ENCODE results near the gene ZNF334.

ZNF334 gene

GRCh38 chr20:46505506-46505905 lies 7.9 kb downstream of the ZNF334 start:
- no peaks in the 10 kb centered on the region for H3K4me1 ChIP-seq (ENCODE audit: insufficient read depth, poor library complexity, severe bottlenecking)
- ATAC-seq (ENCODE audit: low read depth) (no peak), DNase-seq (ENCODE audit: low spot score) (no peak)
- no peak overlapping the region for H3K4me3 ChIP-seq (ENCODE audit: severe bottlenecking)
- H3K9me3 ChIP-seq (ENCODE audit: severe bottlenecking) = peaks cover 36% of the 10 kb centered on the region
- H3K27me3 ChIP-seq (ENCODE audit: insufficient read depth, poor library complexity, severe bottlenecking) = no peaks in the 10 kb centered on the region
- no peak for TF ChIP-seq CTCF (IDR thresholded peaks at IDR 0.05; ENCODE audit: poor library complexity, severe bottlenecking)
- no peak overlapping the region for H3K27ac ChIP-seq (ENCODE audit: poor library complexity, severe bottlenecking)
- peaks cover 30% of the 10 kb centered on the region for H3K36me3 ChIP-seq (ENCODE audit: low read depth)

GRCh38 chr20:46501961-46502360 lies 11.4 kb downstream of the ZNF334 start:
- ATAC-seq (ENCODE audit: low read depth) = no peak
- no peak for DNase-seq (ENCODE audit: low spot score)
- H3K4me3 ChIP-seq (ENCODE audit: severe bottlenecking) = no peak overlapping the region
- peaks cover 30% of the 10 kb centered on the region for H3K36me3 ChIP-seq (ENCODE audit: low read depth)
- no peak overlapping the region for H3K27ac ChIP-seq (ENCODE audit: poor library complexity, severe bottlenecking)
- no peaks in the 10 kb centered on the region for H3K4me1 ChIP-seq (ENCODE audit: insufficient read depth, poor library complexity, severe bottlenecking)
- no peaks in the 10 kb centered on the region for H3K27me3 ChIP-seq (ENCODE audit: insufficient read depth, poor library complexity, severe bottlenecking)
- H3K9me3 ChIP-seq (ENCODE audit: severe bottlenecking) = peaks cover 47% of the 10 kb centered on the region
- TF ChIP-seq CTCF (IDR thresholded peaks at IDR 0.05; ENCODE audit: poor library complexity, severe bottlenecking) = no peak

GRCh38 chr20:46501337-46501942 lies 11.9 kb downstream of the ZNF334 start:
- peaks cover 30% of the 10 kb centered on the region for H3K36me3 ChIP-seq (ENCODE audit: low read depth)
- H3K4me3 ChIP-seq (ENCODE audit: severe bottlenecking) = no peak overlapping the region
- H3K9me3 ChIP-seq (ENCODE audit: severe bottlenecking) = peaks cover 47% of the 10 kb centered on the region
- no peaks in the 10 kb centered on the region for H3K27me3 ChIP-seq (ENCODE audit: insufficient read depth, poor library complexity, severe bottlenecking)
- DNase-seq (ENCODE audit: low spot score) = no peak
- ATAC-seq (ENCODE audit: low read depth) = no peak
- H3K27ac ChIP-seq (ENCODE audit: poor library complexity, severe bottlenecking) = no peak overlapping the region
- H3K4me1 ChIP-seq (ENCODE audit: insufficient read depth, poor library complexity, severe bottlenecking) = no peaks in the 10 kb centered on the region
- no peak for TF ChIP-seq CTCF (IDR thresholded peaks at IDR 0.05; ENCODE audit: poor library complexity, severe bottlenecking)

DNA sequence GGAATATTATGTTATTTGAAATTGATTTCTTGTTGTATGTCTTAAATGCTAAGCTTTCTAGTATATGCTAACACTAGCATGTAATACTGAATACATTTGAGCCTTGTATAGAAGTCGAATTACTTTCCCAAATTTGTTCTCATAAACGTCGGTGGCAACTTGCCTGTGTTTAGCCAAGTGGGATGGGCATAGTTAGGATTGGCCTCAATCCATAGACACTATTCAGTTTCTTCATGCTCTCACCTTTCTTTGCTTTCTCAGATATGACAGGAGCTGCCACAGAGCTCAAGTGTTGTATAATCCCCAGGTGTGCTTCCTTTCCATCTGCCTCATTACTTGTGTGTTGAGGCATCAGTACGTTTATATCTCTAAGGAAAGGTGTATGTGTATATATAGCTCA lies 19.3 kb downstream of the ZNF334 start:
- Histone ChIP-seq H3K27me3 (ENCODE audit: insufficient read depth, poor library complexity, severe bottlenecking) (peaks cover 12% of the 10 kb centered on the region), H3K9me3 (ENCODE audit: severe bottlenecking) (no peaks in the 10 kb centered on the region), H3K4me1 (ENCODE audit: insufficient read depth, poor library complexity, severe bottlenecking) (no peaks in the 10 kb centered on the region), H3K36me3 (ENCODE audit: low read depth) (no peaks in the 10 kb centered on the region), H3K27ac (ENCODE audit: poor library complexity, severe bottlenecking) (no peak overlapping the region), H3K4me3 (ENCODE audit: severe bottlenecking) (no peak overlapping the region)
- no peak for DNase-seq (ENCODE audit: low spot score)
- TF ChIP-seq CTCF (IDR thresholded peaks at IDR 0.05; ENCODE audit: poor library complexity, severe bottlenecking) = no peak
- ATAC-seq (ENCODE audit: low read depth) = 0 out of 3 replicates have a peak, but pooled peaks have one; percentile 25

DNA sequence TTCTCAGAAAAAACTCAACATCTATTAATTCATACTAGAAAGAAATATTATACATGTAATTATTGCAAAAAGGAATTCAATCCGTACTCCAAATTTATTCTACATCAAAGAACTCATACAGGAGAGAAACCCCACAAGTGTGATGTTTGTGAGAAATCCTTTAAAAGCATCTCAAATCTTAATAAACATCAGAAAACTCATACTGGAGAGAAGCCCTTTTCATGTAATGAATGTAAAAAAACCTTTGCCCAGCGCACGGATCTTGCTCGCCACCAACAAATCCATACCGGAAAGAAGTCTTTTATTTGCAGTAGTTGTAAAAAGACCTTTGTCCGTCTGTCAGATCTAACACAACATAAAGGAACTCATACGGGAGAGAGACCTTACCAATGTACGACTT lies 22.0 kb downstream of the ZNF334 start:
- Histone ChIP-seq H3K9me3 (ENCODE audit: severe bottlenecking) (no peaks in the 10 kb centered on the region), H3K4me1 (ENCODE audit: insufficient read depth, poor library complexity, severe bottlenecking) (no peaks in the 10 kb centered on the region), H3K27ac (ENCODE audit: poor library complexity, severe bottlenecking) (no peak overlapping the region), H3K4me3 (ENCODE audit: severe bottlenecking) (no peak overlapping the region), H3K27me3 (ENCODE audit: insufficient read depth, poor library complexity, severe bottlenecking) (peaks cover 36% of the 10 kb centered on the region), H3K36me3 (ENCODE audit: low read depth) (no peaks in the 10 kb centered on the region)
- TF ChIP-seq CTCF (IDR thresholded peaks at IDR 0.05; ENCODE audit: poor library complexity, severe bottlenecking) = no peak
- no peak for ATAC-seq (ENCODE audit: low read depth)
- no peak for DNase-seq (ENCODE audit: low spot score)

Data from RWPE2 (cell line).